Measurements from ENCODE around the gene MYO1E.
"Not testable (repeated sequence)": the region's sequence is repeated elsewhere in the genome, so short reads cannot be mapped to it uniquely, and the experiment has no call there.

MYO1E gene

DNA sequence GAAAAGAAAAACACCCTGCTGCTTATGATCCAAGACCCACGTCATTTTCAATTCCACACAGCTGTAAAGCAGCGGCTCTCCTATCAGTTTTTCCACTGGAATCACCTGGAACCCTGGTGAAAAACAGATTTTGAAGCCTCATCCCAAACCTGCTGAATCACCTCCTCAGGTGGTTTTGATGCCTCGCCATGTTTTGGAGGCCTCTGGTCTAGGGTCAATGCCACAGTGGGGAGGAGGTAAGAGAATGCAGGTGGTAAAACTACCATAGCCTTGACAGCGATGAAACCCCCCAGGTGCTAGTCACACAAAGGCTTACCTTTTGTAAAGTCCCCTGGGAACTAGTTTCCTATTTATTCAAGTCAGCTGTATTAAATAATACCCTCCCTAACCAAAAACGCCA, 24.8 kb downstream of the MYO1E start:
- DNase-seq = no peak

DNA sequence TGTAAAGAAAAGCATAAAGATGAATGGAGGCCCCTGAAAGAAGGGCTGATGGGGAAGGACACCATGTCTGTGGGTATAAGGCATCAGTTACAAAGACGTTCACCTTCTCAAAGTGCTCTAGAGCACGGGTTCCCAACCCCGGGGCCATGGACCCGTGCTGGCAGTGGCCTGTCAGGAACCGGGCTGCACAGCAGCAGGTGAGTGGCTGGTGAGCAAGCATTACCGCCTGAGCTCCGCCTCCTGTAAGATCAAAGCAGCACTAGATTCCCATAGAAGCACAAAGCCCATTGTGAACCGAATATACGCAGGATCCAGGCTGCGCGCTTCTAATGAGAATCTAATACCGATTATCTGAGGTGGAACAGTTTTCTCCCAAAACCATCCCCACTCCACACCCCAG, 25.7 kb downstream of the MYO1E start:
- DNase-seq = no peak

- DNase-seq = no peak
Observed at GRCh38 chr15:59345326-59345725, 27.3 kb downstream of the MYO1E start.

GRCh38 chr15:59344311-59344710, 28.4 kb downstream of the MYO1E start:
- no peak for DNase-seq

DNA sequence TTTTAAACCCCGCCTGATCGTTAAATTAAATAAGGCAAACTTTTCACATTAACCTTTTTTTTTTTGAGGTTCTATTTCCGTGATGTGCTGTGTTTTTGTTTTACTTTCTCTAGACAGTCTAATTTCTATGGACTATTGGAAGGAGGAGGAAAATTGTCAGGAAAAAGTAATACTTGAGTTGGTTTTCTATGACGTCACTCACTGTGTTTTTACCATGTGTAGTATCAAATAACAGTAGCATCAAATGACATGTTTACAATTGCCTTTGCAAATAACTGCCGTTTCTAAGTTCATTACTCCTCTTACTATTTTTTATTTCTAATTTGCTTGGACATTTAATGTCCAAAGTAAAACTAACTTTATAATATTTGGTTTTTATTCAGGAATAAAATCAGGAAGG, 32.3 kb downstream of the MYO1E start:
- DNase-seq = no peak

- no peak for DNase-seq
Observed at GRCh38 chr15:59339252-59339672, 33.4 kb downstream of the MYO1E start.

GRCh38 chr15:59338414-59338813, 34.3 kb downstream of the MYO1E start:
- DNase-seq = no peak

- not testable (repeated sequence) for DNase-seq
Observed at GRCh38 chr15:59336725-59337124, 35.9 kb downstream of the MYO1E start.

- DNase-seq = no peak
Observed at GRCh38 chr15:59335207-59335786, 37.4 kb downstream of the MYO1E start.

DNA sequence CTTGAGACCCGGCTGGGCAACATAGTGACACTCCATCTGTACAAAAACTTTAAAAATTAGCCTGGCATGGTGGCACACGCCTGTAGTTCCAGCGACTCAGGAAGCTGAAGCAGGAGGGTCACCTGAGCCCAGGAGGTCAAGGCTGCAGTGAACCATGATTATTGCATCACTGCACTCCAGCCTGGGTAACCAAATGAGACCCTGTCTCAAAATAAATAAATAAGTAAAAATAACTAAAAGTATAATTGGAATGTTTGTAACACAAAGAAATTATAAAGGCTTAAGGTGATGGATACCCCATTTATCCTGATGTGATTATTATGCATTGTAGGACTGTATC, 38.6 kb downstream of the MYO1E start:
- no peak for DNase-seq

- no peak for DNase-seq
Observed at GRCh38 chr15:59333401-59334075, 39.1 kb downstream of the MYO1E start.

DNA sequence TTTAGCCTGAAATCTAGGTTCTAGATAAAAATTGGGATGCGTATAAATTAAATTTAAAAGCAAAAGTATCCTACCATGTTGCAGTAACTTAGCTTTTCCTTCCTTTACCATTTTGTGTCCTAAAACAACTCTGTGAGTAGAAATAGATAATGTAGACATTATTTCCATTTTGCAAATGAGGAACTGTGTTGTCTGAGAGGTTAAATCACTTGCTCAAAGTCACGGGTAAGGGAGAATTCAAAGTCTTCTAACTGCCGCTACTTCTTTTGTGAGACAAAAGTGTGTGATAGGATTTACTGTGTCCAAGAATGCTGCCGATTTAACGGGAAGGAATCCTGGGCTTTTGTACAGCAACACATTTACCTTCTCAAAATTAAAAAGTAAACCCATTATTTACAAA, 40.7 kb downstream of the MYO1E start:
- DNase-seq = no peak

DNA sequence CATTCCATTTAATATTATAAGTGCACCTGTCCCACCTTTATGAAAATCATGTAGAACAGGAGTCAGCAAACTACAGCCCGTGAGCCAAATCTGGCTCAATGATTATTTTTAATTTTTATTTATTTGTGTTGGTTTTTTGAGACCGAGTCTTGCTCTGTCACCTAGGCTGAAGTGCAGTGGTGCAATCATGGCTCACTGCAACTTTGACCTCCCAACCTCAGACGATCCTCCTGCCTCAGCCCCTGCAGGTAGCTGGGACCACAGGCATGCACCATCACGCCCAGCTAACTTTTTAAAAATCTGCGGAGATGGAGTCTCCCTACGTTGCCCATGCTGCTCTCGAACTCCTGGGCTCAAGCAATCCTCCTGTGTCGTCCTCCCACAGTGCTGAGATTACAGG, 42.0 kb downstream of the MYO1E start:
- DNase-seq = no peak

- no peak for DNase-seq
Observed at GRCh38 chr15:59329570-59330350, 42.9 kb downstream of the MYO1E start.

DNA sequence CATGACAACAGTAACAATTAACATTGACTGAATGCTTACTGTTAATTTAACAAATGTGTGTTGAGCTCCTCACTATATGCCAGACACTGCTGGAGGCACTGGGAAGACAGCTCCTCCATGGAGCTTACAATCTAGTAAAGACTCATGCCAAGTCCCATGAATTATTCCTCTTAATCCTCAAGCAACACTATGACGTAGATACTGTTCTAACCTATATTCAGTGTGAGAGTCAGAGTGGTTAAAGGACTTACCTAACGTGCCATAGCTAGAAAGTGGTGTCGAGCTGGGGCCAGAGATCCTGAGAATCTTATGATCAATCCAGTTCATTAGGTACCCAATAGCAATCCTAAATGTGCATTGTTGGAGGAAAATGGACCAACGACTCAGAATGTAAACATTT, 43.6 kb downstream of the MYO1E start:
- no peak for DNase-seq

GRCh38 chr15:59327942-59328341, 44.7 kb downstream of the MYO1E start:
- DNase-seq = no peak

GRCh38 chr15:59326856-59327255, 45.8 kb downstream of the MYO1E start:
- DNase-seq = no peak

DNA sequence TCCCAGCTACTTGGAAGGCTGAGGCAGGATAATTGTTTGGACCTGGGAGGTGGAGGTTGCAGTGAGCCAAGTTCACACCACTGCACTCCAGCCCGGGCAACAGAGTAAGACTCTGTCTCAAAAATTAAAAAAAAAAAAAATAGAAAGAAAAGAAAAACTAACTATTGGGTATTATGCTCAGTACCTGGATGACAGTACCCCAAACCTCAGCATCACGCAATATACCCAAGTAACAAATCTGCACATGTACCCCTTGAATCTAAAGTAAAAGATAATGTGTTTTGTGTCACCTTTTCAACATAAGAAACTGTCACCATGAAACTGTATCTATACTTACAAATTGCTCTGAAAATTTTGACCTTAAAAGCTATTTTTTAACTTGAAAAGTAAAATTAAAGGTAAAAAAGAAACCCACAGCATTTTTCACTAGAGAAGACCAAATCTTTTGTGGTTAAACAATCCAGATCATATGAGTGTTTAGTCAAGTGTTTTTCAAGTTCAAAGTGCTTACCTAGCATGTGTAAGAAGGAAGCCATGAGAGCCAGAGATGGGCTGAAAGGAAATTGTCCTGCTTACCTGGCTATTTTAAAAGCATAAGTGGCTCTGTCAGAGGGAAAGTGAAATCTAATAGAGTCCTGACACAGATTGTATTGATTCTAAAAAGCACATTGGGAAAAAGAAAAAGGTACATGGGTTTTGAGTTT, 50.5 kb downstream of the MYO1E start:
- no peak for DNase-seq

- no peak for DNase-seq
Observed at GRCh38 chr15:59321000-59321689, 51.5 kb downstream of the MYO1E start.

DNA sequence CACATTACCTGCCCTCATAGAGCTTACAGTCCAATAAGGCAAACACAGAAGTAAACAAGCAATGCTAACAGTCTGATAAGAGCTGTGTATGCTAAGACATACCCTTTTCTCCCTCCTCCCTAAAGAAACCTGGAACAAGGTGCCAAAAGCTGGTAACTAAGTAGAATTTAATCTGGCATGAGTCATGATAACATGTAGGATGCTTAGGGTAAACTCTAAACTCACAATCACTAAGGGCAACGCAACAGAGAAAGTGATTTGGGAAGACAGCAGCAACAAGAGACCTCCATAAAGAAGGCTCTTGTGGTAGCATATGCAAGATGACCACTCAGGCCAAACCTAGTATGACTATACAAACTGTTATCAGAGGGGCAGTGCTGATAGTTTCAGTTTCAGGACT, 55.5 kb downstream of the MYO1E start:
- DNase-seq = no peak

DNA sequence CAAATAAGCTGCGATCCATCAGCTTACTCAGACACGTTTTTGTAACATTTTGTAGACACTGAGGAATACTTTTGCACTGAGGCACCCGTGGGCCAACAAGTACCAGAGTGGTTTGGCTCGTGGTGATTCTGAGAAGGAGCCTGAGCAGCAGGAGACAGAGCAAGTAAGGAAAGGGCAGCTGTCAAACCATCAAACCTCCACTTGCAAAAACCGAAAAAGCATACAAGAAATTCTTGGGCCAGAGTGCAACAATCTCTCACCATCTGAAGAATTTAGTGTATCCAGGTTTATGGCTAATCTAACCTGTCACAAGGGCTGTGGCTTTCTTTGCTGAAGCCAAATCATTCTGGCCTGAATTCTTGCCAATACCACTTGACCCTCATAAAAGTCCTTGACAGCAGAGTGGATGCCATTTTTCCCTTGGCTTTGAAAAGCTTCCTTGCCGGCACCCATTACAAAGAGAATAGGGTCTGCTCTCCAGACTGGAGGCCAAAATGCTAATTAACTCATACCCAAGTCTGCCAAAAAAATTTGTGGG, 56.7 kb downstream of the MYO1E start:
- no peak for DNase-seq

- no peak for DNase-seq
Observed at GRCh38 chr15:59313641-59314332, 58.9 kb downstream of the MYO1E start.

Measured in stimulated activated CD4-positive, alpha-beta T cell treated with anti-CD3 and anti-CD28 coated beads, Interleukin-15, amount 100 ng/mL, for 24 hours (primary cell).